B cell (primary cell): ENCODE data around the gene CARNS1.

Experiments
- CTCF ChIP-seq: fragments of 200-600 bp; IDR thresholded peaks from one replicate; pipeline ENCODE4 v1.8.0; 2022; ENCODE audit warnings: antibody characterized with exemption, mild to moderate bottlenecking
- EZH2 ChIP-seq: IDR thresholded peaks from 2 replicates; pipeline ENCODE4 v1.6.1; 2012; ENCODE audit warnings: borderline replicate concordance, low read depth, mild to moderate bottlenecking, moderate library complexity, low read length; ENCODE audit not compliant: insufficient read depth, poor library complexity, severe bottlenecking

GRCh38 chr11:67437809-67438157, 22.3 kb downstream of the CARNS1 start:
- TF ChIP-seq CTCF: no peak
- no peak for TF ChIP-seq EZH2
